HEK293 (cell line): ENCODE results near the gene PFDN1.

Experiments
- TCF7L2 ChIP-seq: IDR thresholded peaks from 2 replicates; pipeline ENCODE4 v1.6.1; 2011; ENCODE audit warnings: low read depth, mild to moderate bottlenecking, inconsistent platforms, low read length, moderate library complexity, borderline replicate concordance
- YY1 ChIP-seq: fragments of 450-650 bp; formaldehyde crosslinking; IDR thresholded peaks from 2 replicates; pipeline ENCODE4 v1.5.1; 2018; ENCODE audit warnings: missing biosample characterization, missing genetic modification characterization
- ZBTB1 ChIP-seq: fragments of 450-650 bp; formaldehyde crosslinking; IDR thresholded peaks from 2 replicates; pipeline ENCODE4 v1.5.1; 2016; ENCODE audit warnings: missing biosample characterization, missing genetic modification characterization
- ZEB2 ChIP-seq: fragments of 450-650 bp; formaldehyde crosslinking; IDR thresholded peaks from 2 replicates; pipeline ENCODE4 v1.5.1; 2016; ENCODE audit warnings: missing biosample characterization, missing genetic modification characterization
- ZNF501 ChIP-seq: fragments of 450-650 bp; formaldehyde crosslinking; IDR thresholded peaks from 2 replicates; pipeline ENCODE4 v1.5.1; 2016; ENCODE audit warnings: missing biosample characterization, missing genetic modification characterization
- ZNF560 ChIP-seq: fragments of 450-650 bp; formaldehyde crosslinking; IDR thresholded peaks from 2 replicates; pipeline ENCODE4 v1.5.1; 2017; ENCODE audit warnings: missing biosample characterization, missing genetic modification characterization, borderline replicate concordance
- ZNF561 ChIP-seq: fragments of 450-650 bp; IDR thresholded peaks from 2 replicates; pipeline ENCODE4 v1.5.1; 2018; ENCODE audit warnings: missing biosample characterization, missing genetic modification characterization, borderline replicate concordance
- ZNF707 ChIP-seq: fragments of 450-650 bp; formaldehyde crosslinking; IDR thresholded peaks from 2 replicates; pipeline ENCODE4 v1.5.1; 2016; ENCODE audit warnings: missing biosample characterization, missing genetic modification characterization
- ZNF768 ChIP-seq: fragments of 450-650 bp; formaldehyde crosslinking; IDR thresholded peaks from 2 replicates; pipeline ENCODE4 v1.5.1; 2018; ENCODE audit warnings: missing biosample characterization, mild to moderate bottlenecking, missing genetic modification characterization
- ZNF776 ChIP-seq: fragments of 450-650 bp; formaldehyde crosslinking; IDR thresholded peaks from 2 replicates; pipeline ENCODE4 v1.5.0; 2017; ENCODE audit warnings: missing biosample characterization, missing genetic modification characterization, borderline replicate concordance
- TF ChIP-seq, protein P1 (sequence below): fragments of 450-650 bp; formaldehyde crosslinking; IDR thresholded peaks from 2 replicates; pipeline ENCODE4 v1.5.1; 2016; ENCODE audit warnings: missing biosample characterization, missing genetic modification characterization
- TF ChIP-seq, protein P2 (sequence below): fragments of 450-650 bp; formaldehyde crosslinking; IDR thresholded peaks from 2 replicates; pipeline ENCODE4 v1.5.1; 2017; ENCODE audit warnings: missing biosample characterization, mild to moderate bottlenecking, missing genetic modification characterization, moderate library complexity
- TF ChIP-seq, protein P3 (sequence below): fragments of 450-650 bp; formaldehyde crosslinking; IDR thresholded peaks from 2 replicates; pipeline ENCODE4 v1.5.1; 2016; ENCODE audit warnings: missing biosample characterization, missing genetic modification characterization
- TF ChIP-seq, protein P4 (sequence below): fragments of 450-650 bp; formaldehyde crosslinking; IDR thresholded peaks from 2 replicates; pipeline ENCODE4 v1.5.1; 2016; ENCODE audit warnings: missing biosample characterization, missing genetic modification characterization

DNA sequence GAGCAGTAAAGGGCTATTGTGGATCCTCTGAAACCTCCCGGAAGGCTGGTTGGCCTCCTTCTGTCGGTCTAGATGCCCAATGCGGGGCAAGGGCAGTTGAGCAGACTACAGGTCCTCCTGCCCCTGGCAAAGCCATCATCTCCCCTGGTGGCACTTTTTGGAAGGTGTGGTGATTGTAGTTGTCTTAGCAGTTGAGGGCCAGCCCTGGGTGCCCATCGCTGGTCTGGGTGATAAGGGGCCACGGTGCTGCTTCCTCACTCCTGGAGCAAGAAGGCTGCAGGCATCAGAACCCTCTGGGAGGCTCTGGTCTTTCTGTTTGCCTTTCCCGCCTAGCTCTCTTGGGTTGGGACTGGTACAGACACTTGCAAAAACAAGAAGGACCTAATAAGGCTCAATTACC is 64.1 kb downstream of the PFDN1 start:
- TF ChIP-seq TCF7L2 (no peak), ZNF560 (tag by site-specific recombination) (no peak), ZNF776 (no peak), ZBTB1 (tag by site-specific recombination) (no peak), ZNF561 (no peak), ZNF768 (tag by site-specific recombination) (no peak), ZNF707 (tag by site-specific recombination) (no peak), YY1 (tag by site-specific recombination) (no peak), ZNF501 (tag by site-specific recombination) (no peak), ZEB2 (tag by site-specific recombination) (no peak)
- TF ChIP-seq, protein P1, sequence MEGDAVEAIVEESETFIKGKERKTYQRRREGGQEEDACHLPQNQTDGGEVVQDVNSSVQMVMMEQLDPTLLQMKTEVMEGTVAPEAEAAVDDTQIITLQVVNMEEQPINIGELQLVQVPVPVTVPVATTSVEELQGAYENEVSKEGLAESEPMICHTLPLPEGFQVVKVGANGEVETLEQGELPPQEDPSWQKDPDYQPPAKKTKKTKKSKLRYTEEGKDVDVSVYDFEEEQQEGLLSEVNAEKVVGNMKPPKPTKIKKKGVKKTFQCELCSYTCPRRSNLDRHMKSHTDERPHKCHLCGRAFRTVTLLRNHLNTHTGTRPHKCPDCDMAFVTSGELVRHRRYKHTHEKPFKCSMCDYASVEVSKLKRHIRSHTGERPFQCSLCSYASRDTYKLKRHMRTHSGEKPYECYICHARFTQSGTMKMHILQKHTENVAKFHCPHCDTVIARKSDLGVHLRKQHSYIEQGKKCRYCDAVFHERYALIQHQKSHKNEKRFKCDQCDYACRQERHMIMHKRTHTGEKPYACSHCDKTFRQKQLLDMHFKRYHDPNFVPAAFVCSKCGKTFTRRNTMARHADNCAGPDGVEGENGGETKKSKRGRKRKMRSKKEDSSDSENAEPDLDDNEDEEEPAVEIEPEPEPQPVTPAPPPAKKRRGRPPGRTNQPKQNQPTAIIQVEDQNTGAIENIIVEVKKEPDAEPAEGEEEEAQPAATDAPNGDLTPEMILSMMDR: no peak
- TF ChIP-seq, protein P2, sequence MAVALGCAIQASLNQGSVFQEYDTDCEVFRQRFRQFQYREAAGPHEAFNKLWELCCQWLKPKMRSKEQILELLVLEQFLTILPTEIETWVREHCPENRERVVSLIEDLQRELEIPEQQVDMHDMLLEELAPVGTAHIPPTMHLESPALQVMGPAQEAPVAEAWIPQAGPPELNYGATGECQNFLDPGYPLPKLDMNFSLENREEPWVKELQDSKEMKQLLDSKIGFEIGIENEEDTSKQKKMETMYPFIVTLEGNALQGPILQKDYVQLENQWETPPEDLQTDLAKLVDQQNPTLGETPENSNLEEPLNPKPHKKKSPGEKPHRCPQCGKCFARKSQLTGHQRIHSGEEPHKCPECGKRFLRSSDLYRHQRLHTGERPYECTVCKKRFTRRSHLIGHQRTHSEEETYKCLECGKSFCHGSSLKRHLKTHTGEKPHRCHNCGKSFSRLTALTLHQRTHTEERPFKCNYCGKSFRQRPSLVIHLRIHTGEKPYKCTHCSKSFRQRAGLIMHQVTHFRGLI (tag by site-specific recombination): no peak
- TF ChIP-seq, protein P3, sequence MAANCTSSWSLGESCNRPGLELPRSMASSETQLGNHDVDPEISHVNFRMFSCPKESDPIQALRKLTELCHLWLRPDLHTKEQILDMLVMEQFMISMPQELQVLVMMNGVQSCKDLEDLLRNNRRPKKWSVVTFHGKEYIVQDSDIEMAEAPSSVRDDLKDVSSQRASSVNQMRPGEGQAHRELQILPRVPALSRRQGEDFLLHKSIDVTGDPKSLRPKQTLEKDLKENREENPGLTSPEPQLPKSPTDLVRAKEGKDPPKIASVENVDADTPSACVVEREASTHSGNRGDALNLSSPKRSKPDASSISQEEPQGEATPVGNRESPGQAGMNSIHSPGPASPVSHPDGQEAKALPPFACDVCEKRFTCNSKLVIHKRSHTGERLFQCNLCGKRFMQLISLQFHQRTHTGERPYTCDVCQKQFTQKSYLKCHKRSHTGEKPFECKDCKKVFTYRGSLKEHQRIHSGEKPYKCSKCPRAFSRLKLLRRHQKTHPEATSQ: no peak
- TF ChIP-seq, protein P4, sequence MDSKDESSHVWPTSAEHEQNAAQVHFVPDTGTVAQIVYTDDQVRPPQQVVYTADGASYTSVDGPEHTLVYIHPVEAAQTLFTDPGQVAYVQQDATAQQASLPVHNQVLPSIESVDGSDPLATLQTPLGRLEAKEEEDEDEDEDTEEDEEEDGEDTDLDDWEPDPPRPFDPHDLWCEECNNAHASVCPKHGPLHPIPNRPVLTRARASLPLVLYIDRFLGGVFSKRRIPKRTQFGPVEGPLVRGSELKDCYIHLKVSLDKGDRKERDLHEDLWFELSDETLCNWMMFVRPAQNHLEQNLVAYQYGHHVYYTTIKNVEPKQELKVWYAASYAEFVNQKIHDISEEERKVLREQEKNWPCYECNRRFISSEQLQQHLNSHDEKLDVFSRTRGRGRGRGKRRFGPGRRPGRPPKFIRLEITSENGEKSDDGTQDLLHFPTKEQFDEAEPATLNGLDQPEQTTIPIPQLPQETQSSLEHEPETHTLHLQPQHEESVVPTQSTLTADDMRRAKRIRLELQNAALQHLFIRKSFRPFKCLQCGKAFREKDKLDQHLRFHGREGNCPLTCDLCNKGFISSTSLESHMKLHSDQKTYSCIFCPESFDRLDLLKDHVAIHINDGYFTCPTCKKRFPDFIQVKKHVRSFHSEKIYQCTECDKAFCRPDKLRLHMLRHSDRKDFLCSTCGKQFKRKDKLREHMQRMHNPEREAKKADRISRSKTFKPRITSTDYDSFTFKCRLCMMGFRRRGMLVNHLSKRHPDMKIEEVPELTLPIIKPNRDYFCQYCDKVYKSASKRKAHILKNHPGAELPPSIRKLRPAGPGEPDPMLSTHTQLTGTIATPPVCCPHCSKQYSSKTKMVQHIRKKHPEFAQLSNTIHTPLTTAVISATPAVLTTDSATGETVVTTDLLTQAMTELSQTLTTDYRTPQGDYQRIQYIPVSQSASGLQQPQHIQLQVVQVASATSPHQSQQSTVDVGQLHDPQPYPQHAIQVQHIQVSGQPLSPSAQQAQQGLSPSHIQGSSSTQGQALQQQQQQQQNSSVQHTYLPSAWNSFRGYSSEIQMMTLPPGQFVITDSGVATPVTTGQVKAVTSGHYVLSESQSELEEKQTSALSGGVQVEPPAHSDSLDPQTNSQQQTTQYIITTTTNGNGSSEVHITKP (tag by site-specific recombination): no peak
